Measurements from ENCODE around the gene DOCK9.

The DOCK9 gene

DNA sequence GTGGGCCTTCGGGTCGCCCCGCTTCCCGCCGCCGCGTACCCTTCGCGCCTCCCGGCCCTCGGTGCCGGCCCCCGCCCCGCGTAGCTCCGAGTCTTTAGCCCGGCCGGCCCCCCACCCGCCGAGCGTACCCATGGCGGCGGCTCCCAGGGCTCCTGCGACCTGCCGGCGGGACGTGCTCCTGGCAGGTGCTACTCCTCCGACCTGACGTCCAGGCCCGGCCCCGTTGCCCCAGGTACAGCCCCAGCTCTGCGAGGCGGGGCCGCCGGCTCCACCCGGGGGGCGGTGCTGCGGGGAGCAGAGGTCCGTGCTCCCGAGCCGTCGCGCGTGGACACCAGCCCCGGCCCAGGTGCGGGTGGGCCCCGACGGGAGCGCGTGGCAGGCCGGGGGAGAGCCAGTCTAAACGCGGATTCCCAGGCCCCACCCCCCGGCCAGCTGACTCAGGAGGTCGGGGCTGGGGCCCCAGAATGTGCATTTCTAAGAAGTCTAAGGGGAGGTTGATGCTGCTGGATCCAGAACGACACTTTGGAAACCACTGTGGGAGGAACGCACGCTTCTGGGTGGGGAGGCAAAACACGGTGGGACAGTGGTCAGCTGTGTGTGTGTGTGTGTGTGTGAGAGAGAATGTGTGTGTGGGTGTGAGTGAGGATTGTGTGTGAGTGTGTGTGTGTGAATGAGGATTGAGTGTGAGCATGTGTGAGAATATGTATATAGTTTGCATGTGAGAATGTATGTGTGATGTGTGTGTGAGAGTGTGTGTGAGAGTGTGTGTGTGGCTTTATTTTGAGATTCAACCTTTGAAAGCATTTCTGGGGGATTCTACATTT, 225.2 kb downstream of the DOCK9 start, which contains the start of gene SLC15A1:
TSS of gene SLC15A1 (minus strand) at position 206 of the 824 bp plus-strand sequence. CDS start at position 132, 74 bp downstream.
- in situ Hi-C loops (cut with MboI; ENCODE audit: low sequenced_read_pairs) = no loop called here

- in situ Hi-C loops (cut with MboI; ENCODE audit: low sequenced_read_pairs) = no loop called here
These were observed 225.9 kb downstream of the DOCK9 start for GRCh38 chr13:98751861-98752466.

- in situ Hi-C loops (cut with MboI; ENCODE audit: low sequenced_read_pairs) = no loop called here
These were observed 226.5 kb downstream of the DOCK9 start for GRCh38 chr13:98751367-98751782.

- in situ Hi-C loops (cut with MboI; ENCODE audit: low sequenced_read_pairs) = no loop called here
These were observed 228.4 kb downstream of the DOCK9 start for GRCh38 chr13:98749501-98749900.

- in situ Hi-C loops (cut with MboI; ENCODE audit: low sequenced_read_pairs) = no loop called here
These were observed 230.9 kb downstream of the DOCK9 start for GRCh38 chr13:98746968-98747367.

Measured in HL-60/S4 (cell line).